Vagina (tissue), 2 donors: ENCODE data around the gene PGBD5.
A peak's percentile ranks its signal among the peaks of the same experiment; 100 is the strongest.

ENCODE experiments used
- POLR2A ChIP-seq, 2 donors: fragments of 450-650 bp; IDR thresholded peaks; one replicate each; pipeline ENCODE4 v1.6.1; 2017; ENCODE audit warnings: antibody characterized with exemption in 2 of 2, mild to moderate bottlenecking in 2 of 2, moderate library complexity in 2 of 2
- TF ChIP-seq, protein P1 (sequence below), 3 experiments: fragments of 450-650 bp in 2 of 3; fragments of 200-600 bp in 1 of 3; sonication (generic) in 1 of 3; IDR thresholded peaks; one replicate each; pipeline ENCODE4 v1.5.1; 2017 to 2019; ENCODE audit warnings: antibody characterized with exemption in 3 of 3, mild to moderate bottlenecking in 2 of 3, moderate library complexity in 2 of 3

DNA sequence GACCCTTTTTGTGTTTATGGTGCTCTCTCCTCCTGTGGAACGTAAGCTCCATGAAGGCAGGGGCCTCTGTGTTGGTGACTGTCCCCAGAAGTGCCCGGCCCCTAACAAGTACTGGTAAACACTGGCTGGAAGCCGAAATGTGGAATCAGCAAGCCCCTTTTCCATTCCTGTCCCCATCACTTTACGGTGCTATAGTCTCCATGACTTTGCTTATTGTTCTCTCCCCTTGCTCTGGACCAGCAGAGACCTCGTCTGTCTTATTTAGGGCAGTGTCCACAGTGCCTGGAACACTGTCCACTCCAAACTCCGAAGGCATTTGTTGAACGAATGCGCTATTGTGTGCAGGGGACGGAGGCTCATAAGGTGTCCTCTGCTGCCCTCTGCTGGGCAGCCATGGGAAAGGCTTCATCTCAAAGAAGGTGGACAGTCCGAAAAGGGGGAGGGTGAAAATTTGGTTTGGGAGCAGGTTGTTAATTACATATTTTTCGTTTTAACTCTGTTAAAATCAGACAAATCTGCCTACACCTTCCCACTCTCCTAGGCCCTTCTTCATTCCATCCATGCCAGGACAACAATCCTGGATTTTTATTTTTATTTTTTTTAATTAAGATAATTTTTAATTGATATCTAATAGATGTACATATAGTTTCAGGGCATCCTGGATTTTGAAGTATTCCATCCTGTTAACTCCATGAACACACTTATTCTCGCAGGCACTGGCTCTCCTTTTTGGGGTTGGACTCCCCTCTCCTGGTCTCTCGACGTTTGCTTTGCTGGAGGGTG is 115.6 kb downstream of the PGBD5 start:
- TF ChIP-seq, protein P1, sequence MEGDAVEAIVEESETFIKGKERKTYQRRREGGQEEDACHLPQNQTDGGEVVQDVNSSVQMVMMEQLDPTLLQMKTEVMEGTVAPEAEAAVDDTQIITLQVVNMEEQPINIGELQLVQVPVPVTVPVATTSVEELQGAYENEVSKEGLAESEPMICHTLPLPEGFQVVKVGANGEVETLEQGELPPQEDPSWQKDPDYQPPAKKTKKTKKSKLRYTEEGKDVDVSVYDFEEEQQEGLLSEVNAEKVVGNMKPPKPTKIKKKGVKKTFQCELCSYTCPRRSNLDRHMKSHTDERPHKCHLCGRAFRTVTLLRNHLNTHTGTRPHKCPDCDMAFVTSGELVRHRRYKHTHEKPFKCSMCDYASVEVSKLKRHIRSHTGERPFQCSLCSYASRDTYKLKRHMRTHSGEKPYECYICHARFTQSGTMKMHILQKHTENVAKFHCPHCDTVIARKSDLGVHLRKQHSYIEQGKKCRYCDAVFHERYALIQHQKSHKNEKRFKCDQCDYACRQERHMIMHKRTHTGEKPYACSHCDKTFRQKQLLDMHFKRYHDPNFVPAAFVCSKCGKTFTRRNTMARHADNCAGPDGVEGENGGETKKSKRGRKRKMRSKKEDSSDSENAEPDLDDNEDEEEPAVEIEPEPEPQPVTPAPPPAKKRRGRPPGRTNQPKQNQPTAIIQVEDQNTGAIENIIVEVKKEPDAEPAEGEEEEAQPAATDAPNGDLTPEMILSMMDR (IDR thresholded peaks at IDR 0.05) = peak; percentile 91 to 95 (median 92)
- no peak for TF ChIP-seq POLR2A (IDR thresholded peaks at IDR 0.05)
